Measurements from ENCODE around the gene ATXN1. TPM values are rescaled to one million over a fixed set of nuclear protein-coding genes. Genes with fewer than 3 reads are reported as not detected.

The ATXN1 gene
- total RNA-seq, 1 experiment from 2014 or later, result 5.6 TPM

DNA sequence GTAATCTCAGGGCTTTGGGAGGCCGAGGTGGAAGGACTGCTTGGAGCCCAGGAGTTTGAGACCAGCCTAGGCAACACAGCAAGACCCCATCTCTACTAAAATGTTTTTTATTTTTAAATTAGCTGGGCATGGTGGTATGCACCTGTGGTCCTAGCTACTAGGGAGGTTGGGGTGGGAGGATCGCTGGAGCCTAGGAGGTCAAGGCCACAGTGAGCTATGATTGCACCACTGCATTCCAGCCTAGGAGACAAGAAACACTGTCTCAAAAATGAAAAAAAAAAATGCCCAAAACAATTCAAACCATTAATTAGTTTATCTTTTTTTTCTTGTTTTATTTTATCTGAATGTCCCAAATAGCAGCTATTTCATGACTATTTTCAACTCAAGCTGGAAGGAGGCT is 437.1 kb downstream of the ATXN1 start:
- H2AFZ ChIP-seq (ENCODE audit: low read length), result no peak overlapping the region
- no peak overlapping the region for H3K14ac ChIP-seq (ENCODE audit: insufficient read depth, low read length)
- H3T11ph ChIP-seq (ENCODE audit: low read length), result no peak overlapping the region
- Mint-ChIP-seq H3K4me1 (peaks cover 44 to 45% of the 10 kb centered on the region in 2 experiments), H3K9me3 (peaks cover 8 to 14% of the 10 kb centered on the region in 2 experiments; a peak in 3 of 5 replicates), H3K4me3 (no peak overlapping the region; a peak in 1 of 5 replicates), H3K27me3 (ENCODE audit: low read depth) (peaks cover 4% of the 10 kb centered on the region), H3K36me3 (ENCODE audit: insufficient read depth in 1 of 3, low read depth in 3 of 3) (peaks cover 5 to 17% (median 6%) of the 10 kb centered on the region in 3 experiments; a peak in 4 of 7 replicates), H3K27ac (peak overlapping the region in 1 of 3 experiments; percentile 94; a peak in 1 of 7 replicates)
- no peak overlapping the region for H2BK15ac ChIP-seq (ENCODE audit: low read depth, low read length)
- TF ChIP-seq, protein P1, sequence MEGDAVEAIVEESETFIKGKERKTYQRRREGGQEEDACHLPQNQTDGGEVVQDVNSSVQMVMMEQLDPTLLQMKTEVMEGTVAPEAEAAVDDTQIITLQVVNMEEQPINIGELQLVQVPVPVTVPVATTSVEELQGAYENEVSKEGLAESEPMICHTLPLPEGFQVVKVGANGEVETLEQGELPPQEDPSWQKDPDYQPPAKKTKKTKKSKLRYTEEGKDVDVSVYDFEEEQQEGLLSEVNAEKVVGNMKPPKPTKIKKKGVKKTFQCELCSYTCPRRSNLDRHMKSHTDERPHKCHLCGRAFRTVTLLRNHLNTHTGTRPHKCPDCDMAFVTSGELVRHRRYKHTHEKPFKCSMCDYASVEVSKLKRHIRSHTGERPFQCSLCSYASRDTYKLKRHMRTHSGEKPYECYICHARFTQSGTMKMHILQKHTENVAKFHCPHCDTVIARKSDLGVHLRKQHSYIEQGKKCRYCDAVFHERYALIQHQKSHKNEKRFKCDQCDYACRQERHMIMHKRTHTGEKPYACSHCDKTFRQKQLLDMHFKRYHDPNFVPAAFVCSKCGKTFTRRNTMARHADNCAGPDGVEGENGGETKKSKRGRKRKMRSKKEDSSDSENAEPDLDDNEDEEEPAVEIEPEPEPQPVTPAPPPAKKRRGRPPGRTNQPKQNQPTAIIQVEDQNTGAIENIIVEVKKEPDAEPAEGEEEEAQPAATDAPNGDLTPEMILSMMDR (conservative IDR thresholded peaks at IDR 0.05), result no peak
- no peak overlapping the region for H4K91ac ChIP-seq (ENCODE audit: insufficient read length, low read depth, low read length)
- H4K5ac ChIP-seq (ENCODE audit: insufficient read length, low read depth, low read length), result no peak overlapping the region
- H2BK12ac ChIP-seq (ENCODE audit: insufficient read length, low read depth, low read length), result no peak overlapping the region
- WGBS (ENCODE audit: extremely low coverage, insufficient read length, low lambda C conversion rate), result no CpG with 5 or more reads among the region's 2 CpGs
- no peaks in the 10 kb centered on the region for H3K79me1 ChIP-seq (ENCODE audit: insufficient read depth, low read depth, low read length, poor library complexity, severe bottlenecking)
- no peak overlapping the region for H4K8ac ChIP-seq (replicated peaks; ENCODE audit: insufficient read length, low read depth, low read length)
- H3K9ac ChIP-seq (ENCODE audit: extremely low read depth, insufficient read length, low read length), result no peak overlapping the region
- no peak overlapping the region for H3K4me2 ChIP-seq (ENCODE audit: insufficient read depth, insufficient read length, low read length)
- no peak overlapping the region for H3K18ac ChIP-seq (ENCODE audit: insufficient read length, low read depth, low read length)
- H3K23ac ChIP-seq (ENCODE audit: insufficient read length, low read depth, low read length), result no peak overlapping the region
- H2BK120ac ChIP-seq (ENCODE audit: low read depth, low read length, poor library complexity, severe bottlenecking), result no peak overlapping the region
- no peaks in the 10 kb centered on the region for H3K27me3 ChIP-seq (ENCODE audit: insufficient read depth, low read length)
- H4K20me1 ChIP-seq (ENCODE audit: control insufficient read depth, insufficient read depth, insufficient read length), result no peaks in the 10 kb centered on the region
- no peak for DNase-seq
- H3K27ac ChIP-seq (ENCODE audit: insufficient read length, low read depth, low read length), result no peak overlapping the region
- H3K4ac ChIP-seq (ENCODE audit: low read depth, low read length), result no peak overlapping the region
- H3K9me3 ChIP-seq (ENCODE audit: control insufficient read depth, low read depth, low read length), result no peaks in the 10 kb centered on the region
- no peaks in the 10 kb centered on the region for H3K23me2 ChIP-seq (ENCODE audit: insufficient read length, low read depth, low read length, poor library complexity, severe bottlenecking)
- peaks cover 2% of the 10 kb centered on the region; the same call in 1 of the 2 replicates for H3K4me1 ChIP-seq (ENCODE audit: insufficient read depth, low read length)
- H3K79me2 ChIP-seq (ENCODE audit: insufficient read depth, low read length), result no peaks in the 10 kb centered on the region
- H2AK5ac ChIP-seq (ENCODE audit: insufficient read length, low read length), result no peak overlapping the region
- H3K56ac ChIP-seq (ENCODE audit: insufficient read length, low read depth, low read length), result no peak overlapping the region
- H2BK5ac ChIP-seq (ENCODE audit: insufficient read length, low read length), result no peak overlapping the region
- H2BK20ac ChIP-seq (ENCODE audit: low read depth, low read length, poor library complexity, severe bottlenecking), result no peak overlapping the region
